Motor neuron (in vitro differentiated cells): Measurements from ENCODE around the gene PTPRH. TPM values are rescaled to one million over a fixed set of nuclear protein-coding genes. Genes with fewer than 3 reads are reported as not detected.

Source experiments
- ATAC-seq, 8 experiments: fragments of 200-7000 bp; cut with Tn5 transposase; replicated peaks in 6 of 8; 2 replicates each; pipeline ENCODE4 v1.8.0; 2021; ENCODE audit warnings: mild to moderate bottlenecking in 8 of 8, moderate library complexity in 8 of 8
- H3K27ac ChIP-seq, 2 donors: fragments of 250-450 bp; sonication (Bioruptor Pico); 2 replicates each; pipeline ENCODE4 v1.9.0; 2021; ENCODE audit warnings: antibody characterized with exemption in 2 of 2, mild to moderate bottlenecking in 2 of 2, moderate library complexity in 1 of 2
- H3K4me1 ChIP-seq, 2 donors: fragments of 250-450 bp; sonication (Bioruptor Pico); replicated peaks in 1 of 2; 2 replicates each; pipeline ENCODE4 v1.6.1; 2021; ENCODE audit warnings: antibody characterized with exemption in 2 of 2, mild to moderate bottlenecking in 2 of 2, moderate library complexity in 1 of 2
- H3K4me3 ChIP-seq, 5 donors: fragments of 250-450 bp; sonication (Bioruptor Pico); 2 replicates each; pipeline ENCODE4 v1.9.0; 2021; ENCODE audit warnings: antibody characterized with exemption in 5 of 5, mild to moderate bottlenecking in 5 of 5, moderate library complexity in 4 of 5
- WGBS, 10 experiments: fragments of 450-650 bp; shearing (Covaris generic); methylation state at CpG; one replicate each; pipeline ENCODE4 v1.0.0; 2022; 5-methylcytosine and 5-hydroxymethylcytosine counted together
- in situ Hi-C, 9 experiments: fragments of 400-800 bp; cut with MboI; loops; one replicate each; pipeline ENCODE4 v1.15.0; 2021; ENCODE audit warnings: low sequenced_read_pairs in 9 of 9, low pct_unique_long_range_greater_than_20kb in 2 of 9; ENCODE audit not compliant: unreplicated experiment in 9 of 9
- total RNA-seq, 8 experiments: library from RNA; unstranded; fragments of 300-600 nt; gene quantifications; 2 replicates each; pipeline versions ENCODE4 v1.2.3 to v1.2.4, GENCODE V29; 2022

Gene PTPRH
- 10 to 100 TPM in 6 of 8 experiments, 1 to 10 TPM in 2; 4.0 to 59.0 (median 18.1) TPM for total RNA-seq

- H3K27ac ChIP-seq = peak within 1 kb of the TSS in 1 of 2 donors; percentile 67
- ATAC-seq = peak in 3 of 8 experiments; percentile 2 to 6 (median 5)
- no peak within 1 kb of the TSS for H3K4me3 ChIP-seq
- peaks cover 21 to 27% of the 10 kb centered on the region in 2 donors for H3K4me1 ChIP-seq
- in situ Hi-C loops = no loop called here
- WGBS, 10 experiments = 60% methylated on average over 1 of the region's 18 CpGs; no CpG with 5 or more reads in 9 of the 10 experiments
Observed at GRCh38 chr19:55208880-55209692, at the start of gene PTPRH. PTPRH (minus strand) TSS chr19:55209501; CDS start chr19:55209433, 68 bp downstream.

- ATAC-seq = peak; percentile 9 to 40 (median 26)
- peak overlapping the region; percentile 85 to 93 for H3K27ac ChIP-seq
- peaks cover 27 to 28% of the 10 kb centered on the region in 2 donors for H3K4me1 ChIP-seq
- in situ Hi-C loops = no loop called here
- peak overlapping the region; percentile 63 to 90 (median 79) for H3K4me3 ChIP-seq
- no CpG with 5 or more reads among the region's 53 CpGs for WGBS, 10 experiments
Observed at GRCh38 chr19:55258476-55258827, 49.2 kb upstream of the PTPRH start.

- peak overlapping the region; percentile 63 to 90 (median 79) for H3K4me3 ChIP-seq
- peaks cover 28 to 29% of the 10 kb centered on the region in 2 donors for H3K4me1 ChIP-seq
- ATAC-seq = peak in 1 of 8 experiments; percentile 2
- in situ Hi-C loops = no loop called here
- H3K27ac ChIP-seq = peak overlapping the region; percentile 85 to 93
- 0 to 10% (median 7%) methylated on average over 1 to 15 of the region's 51 CpGs; no CpG with 5 or more reads in 3 of the 10 experiments for WGBS, 10 experiments
Observed at GRCh38 chr19:55257461-55258420, 48.4 kb upstream of the PTPRH start.

GRCh38 chr19:55256562-55257460 lies 47.5 kb upstream of the PTPRH start:
- H3K27ac ChIP-seq = no peak overlapping the region
- WGBS, 10 experiments = 19 to 94% (median 76%) methylated on average over 1 to 20 of the region's 22 CpGs; no CpG with 5 or more reads in 1 of the 10 experiments
- in situ Hi-C loops = no loop called here
- H3K4me3 ChIP-seq = peak overlapping the region; percentile 63 to 90 (median 79)
- peaks cover 28 to 29% of the 10 kb centered on the region in 2 donors for H3K4me1 ChIP-seq
- ATAC-seq = no peak

GRCh38 chr19:55255618-55256423 lies 46.5 kb upstream of the PTPRH start:
- in situ Hi-C loops = no loop called here
- Histone ChIP-seq H3K27ac (no peak overlapping the region), H3K4me1 (peaks cover 28 to 29% of the 10 kb centered on the region in 2 donors), H3K4me3 (no peak overlapping the region)
- no peak for ATAC-seq
- 40 to 100% (median 80%) methylated on average over 1 to 7 of the region's 17 CpGs; no CpG with 5 or more reads in 1 of the 10 experiments for WGBS, 10 experiments

- 80 to 100% (median 90%) methylated on average over 2 to 4 of the region's 6 CpGs; no CpG with 5 or more reads in 7 of the 10 experiments for WGBS, 10 experiments
- no peak overlapping the region for H3K27ac ChIP-seq
- in situ Hi-C loops = no loop called here
- ATAC-seq = no peak
- H3K4me1 ChIP-seq = peaks cover 19 to 20% of the 10 kb centered on the region in 2 donors
- no peak overlapping the region for H3K4me3 ChIP-seq
Observed at GRCh38 chr19:55254625-55254977, 45.3 kb upstream of the PTPRH start.

GRCh38 chr19:55253842-55254624 lies 44.7 kb upstream of the PTPRH start:
- no peak for ATAC-seq
- in situ Hi-C loops = no loop called here
- Histone ChIP-seq H3K27ac (no peak overlapping the region), H3K4me3 (no peak overlapping the region), H3K4me1 (peaks cover 19 to 20% of the 10 kb centered on the region in 2 donors)
- WGBS, 10 experiments = 70 to 100% (median 81%) methylated on average over 1 to 17 of the region's 23 CpGs; no CpG with 5 or more reads in 1 of the 10 experiments

GRCh38 chr19:55252760-55253663 lies 43.7 kb upstream of the PTPRH start:
- Histone ChIP-seq H3K4me1 (peaks cover 19 to 20% of the 10 kb centered on the region in 2 donors), H3K27ac (no peak overlapping the region), H3K4me3 (no peak overlapping the region)
- WGBS, 10 experiments = 50 to 100% (median 92%) methylated on average over 1 to 11 of the region's 21 CpGs; no CpG with 5 or more reads in 2 of the 10 experiments
- in situ Hi-C loops = no loop called here
- ATAC-seq = peak in 1 of 8 experiments; percentile 10

GRCh38 chr19:55251341-55252081 lies 42.2 kb upstream of the PTPRH start:
- Histone ChIP-seq H3K27ac (no peak overlapping the region), H3K4me3 (no peak overlapping the region), H3K4me1 (peaks cover 11 to 12% of the 10 kb centered on the region in 2 donors)
- WGBS, 10 experiments = 67 to 100% (median 94%) methylated on average over 3 to 8 of the region's 19 CpGs; no CpG with 5 or more reads in 2 of the 10 experiments
- no peak for ATAC-seq
- in situ Hi-C loops = no loop called here
